Activated CD4-positive, alpha-beta T cell treated with anti-CD3 and anti-CD28 coated beads for 48 hours (primary cell): ENCODE data around the gene HOXD9.

Experiments
- DNase-seq: peaks from one replicate; pipeline ENCODE4 v3.0.0-alpha.2; 2020

The HOXD9 gene

DNA sequence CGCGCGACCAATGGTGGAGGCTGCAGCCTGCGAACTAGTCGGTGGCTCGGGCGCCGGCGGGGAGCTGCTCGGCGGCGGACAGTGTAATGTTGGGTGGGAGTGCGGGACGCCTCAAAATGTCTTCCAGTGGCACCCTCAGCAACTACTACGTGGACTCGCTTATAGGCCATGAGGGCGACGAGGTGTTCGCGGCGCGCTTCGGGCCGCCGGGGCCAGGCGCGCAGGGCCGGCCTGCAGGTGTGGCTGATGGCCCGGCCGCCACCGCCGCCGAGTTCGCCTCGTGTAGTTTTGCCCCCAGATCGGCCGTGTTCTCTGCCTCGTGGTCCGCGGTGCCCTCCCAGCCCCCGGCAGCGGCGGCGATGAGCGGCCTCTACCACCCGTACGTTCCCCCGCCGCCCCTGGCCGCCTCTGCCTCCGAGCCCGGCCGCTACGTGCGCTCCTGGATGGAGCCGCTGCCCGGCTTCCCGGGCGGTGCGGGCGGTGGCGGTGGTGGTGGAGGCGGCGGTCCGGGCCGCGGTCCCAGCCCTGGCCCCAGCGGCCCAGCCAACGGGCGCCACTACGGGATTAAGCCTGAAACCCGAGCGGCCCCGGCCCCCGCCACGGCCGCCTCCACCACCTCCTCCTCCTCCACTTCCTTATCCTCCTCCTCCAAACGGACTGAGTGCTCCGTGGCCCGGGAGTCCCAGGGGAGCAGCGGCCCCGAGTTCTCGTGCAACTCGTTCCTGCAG is at the start of gene HOXD9:
Gene HOXD9 (plus strand): TSS at position 37 of the 728 bp plus-strand sequence. CDS start 50 bp downstream, at position 87.
- peak; percentile 47 for DNase-seq

DNA sequence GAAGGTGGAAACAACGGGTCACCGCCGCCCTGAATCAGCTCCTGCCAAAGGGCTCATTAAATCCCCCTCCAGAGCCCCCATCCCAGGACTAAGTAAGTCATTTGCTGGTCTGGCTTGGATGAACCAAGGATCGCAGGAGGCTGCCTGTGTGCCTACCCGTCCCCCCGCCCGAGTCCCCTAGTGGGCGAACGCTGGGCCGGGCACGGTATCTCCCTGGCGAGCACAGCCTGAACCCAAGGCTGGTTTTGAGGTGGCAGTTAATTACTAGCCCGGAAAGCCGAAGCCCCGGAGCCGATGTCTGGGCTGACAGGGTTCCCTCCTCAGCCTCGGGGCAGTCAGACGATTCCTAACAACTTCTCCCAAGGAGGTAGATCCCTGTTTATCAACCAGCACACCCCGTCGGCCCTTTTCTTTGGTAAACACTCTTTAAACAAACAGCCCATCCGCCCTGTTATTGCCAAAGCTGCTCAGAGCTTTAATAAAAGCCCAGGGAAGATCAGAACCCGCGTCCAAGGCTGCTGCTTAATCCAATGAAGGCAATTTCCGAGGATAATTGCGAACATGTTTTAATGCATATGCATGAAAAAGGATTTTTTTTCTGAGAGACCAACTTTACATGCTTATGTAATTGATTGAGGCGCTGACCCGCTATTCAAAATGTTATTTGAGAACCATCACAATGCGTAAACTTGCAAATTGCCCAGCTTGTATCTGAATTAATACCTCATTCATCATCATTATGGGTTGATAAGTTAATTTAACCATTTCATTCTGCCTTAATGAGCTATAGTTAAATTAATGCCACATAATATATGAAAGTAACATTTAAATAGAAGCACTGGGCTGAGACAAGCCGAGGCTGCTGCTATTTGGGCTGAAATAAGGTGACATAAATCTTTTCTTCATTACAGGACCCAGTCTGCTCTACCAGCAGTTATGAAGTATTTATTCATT is 49.3 kb upstream of the HOXD9 start:
- no peak for DNase-seq

DNA sequence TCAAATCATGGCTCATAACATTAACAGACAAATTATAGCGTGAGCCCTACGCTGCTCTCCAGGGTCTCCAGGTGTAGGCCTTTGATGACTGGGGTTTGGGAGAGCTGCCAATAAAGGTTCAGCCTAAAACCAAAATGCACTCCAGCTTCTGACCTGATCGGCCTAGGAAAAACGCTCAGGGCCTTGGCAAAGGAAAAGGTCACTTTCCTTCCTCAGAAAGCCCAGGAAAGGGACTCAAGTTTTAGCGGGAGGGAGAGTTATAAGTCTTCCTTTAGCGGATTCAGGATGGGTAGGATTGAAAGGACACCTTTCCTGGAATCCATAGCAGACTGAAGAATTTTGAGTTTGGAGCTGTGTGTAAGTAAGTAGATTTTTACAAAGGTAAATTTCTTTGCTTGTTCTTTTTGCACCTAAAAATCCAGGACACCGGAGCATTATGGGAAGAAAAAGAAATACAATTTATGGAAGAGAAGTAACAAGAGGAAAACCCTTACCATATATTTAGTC is 47.5 kb upstream of the HOXD9 start:
- no peak for DNase-seq

DNA sequence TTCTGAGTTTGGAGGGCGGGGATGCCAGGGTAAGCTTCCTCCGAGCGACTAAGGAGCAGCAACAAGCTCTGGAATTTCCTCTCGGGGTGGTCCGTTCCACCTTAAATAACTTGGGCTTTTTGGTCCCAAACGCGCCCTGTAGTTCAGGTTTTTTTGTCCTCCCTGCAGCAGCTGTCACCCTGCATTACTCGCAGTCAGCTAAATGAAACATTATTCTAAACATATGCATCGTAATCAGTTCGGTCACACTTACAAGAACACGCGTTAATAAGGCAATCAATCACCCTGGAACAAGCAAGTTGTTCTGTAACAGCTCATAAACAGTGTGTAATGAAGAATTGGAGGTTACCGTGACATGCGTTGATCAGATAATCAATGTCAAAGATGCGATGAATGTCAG is 47.0 kb upstream of the HOXD9 start:
- no peak for DNase-seq

DNA sequence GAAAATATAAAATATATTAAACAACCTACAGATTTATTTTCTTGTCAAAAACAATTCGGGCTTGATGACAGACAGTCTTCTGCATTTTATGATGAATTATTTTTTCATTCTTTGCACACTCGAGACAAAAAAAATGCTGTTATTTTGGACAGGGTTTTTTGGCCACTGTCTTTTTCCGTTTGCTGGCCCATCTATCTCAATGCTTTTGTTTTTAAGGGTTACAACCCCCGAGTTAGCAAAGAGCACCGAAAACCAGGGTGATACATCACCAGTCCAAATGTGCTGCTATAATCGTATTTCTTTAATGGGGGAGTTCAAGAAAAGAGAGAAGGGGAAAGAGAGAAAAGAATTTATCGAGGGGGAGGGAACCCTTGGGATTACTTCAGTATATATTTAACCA is 46.5 kb upstream of the HOXD9 start:
- DNase-seq, result no peak

DNA sequence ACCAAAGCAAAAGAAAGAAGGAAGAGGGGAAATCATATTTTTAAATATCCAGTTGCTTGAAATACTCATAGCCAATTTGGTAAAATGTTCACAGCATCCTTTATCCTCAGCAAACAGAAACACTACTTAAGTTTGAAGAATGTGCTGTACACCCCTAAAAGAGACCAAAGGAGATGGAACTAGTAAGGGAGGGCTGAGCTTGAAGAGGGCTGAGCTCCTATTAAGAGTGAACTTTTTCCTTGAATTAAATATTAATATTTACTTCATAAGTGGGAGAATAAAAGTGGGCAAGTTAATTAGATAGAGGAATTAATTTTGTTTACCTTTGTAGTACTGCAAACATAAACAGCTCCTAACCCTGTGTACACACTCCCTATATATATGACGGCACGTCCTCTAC is 45.7 kb upstream of the HOXD9 start:
- DNase-seq, result no peak

DNA sequence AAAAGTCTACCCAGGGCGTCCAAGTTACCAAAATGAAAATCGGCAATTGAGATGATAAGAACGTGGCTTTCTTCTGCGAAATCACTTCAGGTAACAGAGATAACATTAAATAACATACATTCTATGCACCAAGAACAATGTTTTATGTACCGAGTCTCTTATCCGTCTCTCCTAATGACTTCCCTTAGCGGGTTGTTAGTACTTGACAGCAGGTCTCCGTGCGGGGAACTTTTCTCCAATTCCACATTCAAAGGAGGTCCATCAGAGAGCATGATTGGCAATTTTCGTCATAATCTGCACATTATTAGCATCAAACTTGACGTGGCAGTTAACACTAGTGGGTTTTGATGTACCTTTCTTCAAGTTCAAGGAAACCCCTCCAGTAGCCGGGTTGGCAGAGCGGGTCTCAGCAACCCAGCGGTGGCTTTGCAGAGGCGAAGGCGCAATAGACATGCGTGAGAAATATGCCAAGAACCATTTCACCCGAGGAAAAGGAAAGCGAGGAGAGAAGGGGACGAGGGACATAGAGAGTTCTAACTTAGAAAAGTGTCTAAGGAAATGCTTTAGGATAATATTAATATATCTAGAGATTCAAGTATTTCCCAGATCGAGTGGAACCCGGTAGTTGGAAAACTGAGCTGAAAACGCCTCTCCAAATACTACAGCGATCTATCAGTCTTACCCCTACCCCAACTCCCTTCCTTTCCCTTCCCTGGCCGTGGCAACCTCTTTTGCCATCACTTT is 43.8 kb upstream of the HOXD9 start:
- no peak for DNase-seq

DNA sequence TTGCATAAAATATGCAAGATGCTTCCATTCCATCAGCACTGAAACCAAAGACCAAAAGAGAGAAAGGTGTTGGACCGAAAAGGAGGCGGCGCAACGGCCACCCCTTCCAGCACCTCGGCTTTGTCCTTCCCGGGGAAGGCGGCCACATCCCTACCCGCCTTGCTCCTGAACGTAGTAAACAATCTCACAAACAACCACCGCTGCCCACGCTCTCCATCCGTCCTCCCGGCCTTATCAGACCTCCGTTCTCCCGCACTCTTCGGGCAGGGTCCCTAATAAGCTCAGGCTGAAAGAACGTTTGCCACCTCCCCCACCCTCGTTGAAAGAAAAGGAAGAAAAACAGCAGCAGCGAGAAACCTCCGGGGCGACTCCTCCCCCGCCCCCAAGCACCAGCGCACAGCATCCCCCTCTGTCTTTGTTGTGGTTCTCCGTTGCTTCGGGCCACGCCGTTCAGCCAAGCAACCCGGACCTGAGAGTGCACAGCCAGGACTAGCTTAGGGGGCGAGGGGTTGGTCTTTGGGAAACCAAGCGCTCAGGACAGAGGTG is 43.2 kb upstream of the HOXD9 start:
- DNase-seq, result no peak

DNA sequence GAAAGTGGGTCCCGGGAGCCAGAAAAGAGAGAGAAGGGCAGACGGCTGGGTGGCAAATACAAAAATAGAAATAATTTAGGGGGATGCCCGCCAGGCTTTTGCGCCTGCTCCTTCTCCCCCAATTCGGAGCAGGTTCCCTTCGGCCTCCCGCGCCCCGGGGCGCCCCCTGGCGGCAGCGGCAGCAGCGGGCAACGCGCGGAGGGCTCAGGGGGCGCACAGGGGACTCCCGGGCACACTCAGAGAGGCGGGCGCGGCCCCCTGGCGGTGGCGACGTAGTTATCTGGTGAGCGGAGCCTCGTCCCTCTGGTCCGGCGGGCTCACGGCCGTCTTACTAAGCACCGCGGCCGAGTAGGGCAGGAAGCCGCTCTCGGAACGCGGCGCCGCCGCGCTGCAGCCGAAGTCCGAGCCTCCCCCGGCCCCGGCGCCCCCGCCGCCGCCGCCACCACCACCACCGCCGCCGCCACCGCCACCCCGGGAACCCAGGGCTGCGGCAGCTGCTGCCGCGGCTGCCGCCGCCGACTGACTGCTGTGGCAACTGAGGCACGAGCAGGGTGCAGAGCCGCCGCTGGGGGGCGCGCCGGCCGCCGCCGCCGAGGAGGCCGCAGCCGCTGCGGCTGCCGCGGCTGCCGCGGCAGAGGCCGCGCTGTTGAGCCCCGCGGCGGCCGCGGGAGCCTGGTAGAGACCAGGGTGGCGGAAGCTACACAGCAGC is 42.5 kb upstream of the HOXD9 start:
- no peak for DNase-seq

DNA sequence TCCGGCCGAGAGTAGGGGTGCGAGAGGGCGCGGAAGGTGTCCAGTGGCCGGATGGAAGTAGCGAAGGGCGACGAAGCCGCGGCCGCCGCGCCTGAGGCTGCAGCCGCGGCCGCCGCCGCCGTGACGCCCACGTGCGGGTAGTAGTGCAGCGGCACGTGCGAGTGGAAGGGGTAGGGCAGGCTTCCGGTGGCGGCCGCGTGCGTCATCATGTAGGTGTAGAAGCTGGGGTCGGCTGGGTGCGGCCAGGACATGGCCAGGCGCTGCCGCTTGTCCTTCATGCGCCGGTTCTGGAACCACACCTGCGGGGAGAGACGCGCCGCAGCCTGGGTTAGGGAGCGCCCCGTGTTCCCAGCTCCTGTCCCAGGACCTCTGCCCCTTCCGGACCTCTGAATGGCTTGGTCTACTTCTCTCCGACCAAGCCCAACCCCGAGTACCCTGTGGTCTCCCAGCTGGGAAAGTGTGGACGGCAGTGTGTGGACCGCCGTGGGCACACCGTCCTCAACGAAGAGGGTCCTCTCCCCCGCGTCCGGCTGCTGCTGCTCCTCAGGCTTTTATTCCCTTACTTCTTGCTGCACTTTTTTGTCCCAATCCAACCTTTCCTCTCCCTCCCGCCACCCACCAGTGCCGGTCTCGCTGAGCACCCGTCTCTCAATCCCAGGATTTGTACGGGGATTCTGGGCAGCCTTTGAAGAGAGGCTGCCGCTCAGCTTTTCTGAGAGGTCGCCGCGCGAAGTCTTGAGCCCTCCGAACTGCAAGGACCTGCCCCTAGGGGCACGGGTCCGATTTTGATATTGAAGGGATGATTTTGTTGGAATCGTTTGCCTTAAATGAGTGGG is 41.8 kb upstream of the HOXD9 start:
- no peak for DNase-seq

DNA sequence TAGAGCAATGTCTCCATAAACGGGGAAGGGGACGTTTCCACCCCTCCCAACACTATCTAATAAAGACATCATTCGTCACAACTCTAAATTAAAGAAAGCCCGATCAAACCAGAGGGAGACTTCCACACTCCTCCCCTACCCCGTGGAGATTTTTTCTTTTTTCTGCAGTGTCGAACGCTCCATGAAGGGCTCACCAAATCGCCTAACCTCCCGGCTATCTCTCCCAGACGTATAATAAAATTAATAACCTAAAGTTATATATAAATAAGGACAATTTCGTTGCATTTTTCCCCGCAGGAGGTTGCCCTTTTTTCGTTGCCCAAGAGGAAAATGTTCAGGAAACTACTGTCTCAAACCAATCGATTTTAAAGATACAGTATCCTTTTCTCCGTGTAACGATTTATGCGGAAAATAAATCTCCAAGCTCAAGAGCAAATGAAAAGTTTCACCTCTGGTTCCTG is 41.1 kb upstream of the HOXD9 start:
- DNase-seq, result no peak

DNA sequence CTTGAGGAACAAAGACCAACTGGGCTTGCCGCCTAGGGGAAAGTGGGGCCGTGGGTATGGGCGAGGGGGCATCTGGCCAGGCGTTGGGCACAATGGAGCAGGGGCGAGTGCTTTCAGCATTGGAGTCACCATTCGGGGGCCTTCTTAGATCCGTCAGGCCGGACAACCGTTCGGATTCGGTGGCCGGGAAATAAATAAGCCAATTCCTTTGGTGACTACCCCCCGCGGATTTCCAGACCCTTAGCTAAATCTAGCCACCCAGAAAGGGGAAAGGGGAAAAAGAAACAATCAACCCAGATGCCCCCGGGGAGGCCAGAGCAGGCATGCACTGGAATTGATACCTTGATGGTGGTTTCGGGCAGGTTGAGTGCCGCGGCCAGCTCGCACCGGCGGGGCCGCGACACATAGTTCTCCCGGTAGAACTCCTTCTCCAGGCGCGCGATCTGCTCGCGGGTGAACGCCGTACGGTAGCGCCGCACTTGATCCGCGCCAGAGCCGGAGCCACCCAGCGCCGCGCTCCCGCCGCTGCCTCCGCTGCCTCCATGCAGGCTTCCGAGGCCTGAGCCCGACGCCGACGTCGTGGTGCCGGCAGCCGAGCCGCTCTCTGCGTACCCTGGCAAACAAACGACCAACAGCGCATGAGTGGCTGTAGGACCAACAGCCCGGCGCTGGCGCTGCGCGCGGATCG is 40.5 kb upstream of the HOXD9 start:
- DNase-seq, result no peak

DNA sequence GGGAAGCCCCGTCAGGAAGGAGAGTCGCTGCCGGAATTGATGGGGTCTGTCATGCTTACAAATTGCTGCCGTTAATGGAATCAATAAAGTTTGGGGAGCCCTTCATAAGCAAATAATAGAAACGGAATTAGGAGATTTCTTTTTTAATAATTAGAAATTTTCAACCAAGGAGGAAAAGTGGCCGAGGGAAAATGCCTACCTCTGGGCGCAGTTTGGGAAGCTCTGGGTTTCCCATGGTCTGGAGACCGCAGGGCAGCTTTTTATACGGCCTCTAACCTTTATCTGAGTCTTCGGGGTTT is 40.0 kb upstream of the HOXD9 start:
- DNase-seq, result no peak

DNA sequence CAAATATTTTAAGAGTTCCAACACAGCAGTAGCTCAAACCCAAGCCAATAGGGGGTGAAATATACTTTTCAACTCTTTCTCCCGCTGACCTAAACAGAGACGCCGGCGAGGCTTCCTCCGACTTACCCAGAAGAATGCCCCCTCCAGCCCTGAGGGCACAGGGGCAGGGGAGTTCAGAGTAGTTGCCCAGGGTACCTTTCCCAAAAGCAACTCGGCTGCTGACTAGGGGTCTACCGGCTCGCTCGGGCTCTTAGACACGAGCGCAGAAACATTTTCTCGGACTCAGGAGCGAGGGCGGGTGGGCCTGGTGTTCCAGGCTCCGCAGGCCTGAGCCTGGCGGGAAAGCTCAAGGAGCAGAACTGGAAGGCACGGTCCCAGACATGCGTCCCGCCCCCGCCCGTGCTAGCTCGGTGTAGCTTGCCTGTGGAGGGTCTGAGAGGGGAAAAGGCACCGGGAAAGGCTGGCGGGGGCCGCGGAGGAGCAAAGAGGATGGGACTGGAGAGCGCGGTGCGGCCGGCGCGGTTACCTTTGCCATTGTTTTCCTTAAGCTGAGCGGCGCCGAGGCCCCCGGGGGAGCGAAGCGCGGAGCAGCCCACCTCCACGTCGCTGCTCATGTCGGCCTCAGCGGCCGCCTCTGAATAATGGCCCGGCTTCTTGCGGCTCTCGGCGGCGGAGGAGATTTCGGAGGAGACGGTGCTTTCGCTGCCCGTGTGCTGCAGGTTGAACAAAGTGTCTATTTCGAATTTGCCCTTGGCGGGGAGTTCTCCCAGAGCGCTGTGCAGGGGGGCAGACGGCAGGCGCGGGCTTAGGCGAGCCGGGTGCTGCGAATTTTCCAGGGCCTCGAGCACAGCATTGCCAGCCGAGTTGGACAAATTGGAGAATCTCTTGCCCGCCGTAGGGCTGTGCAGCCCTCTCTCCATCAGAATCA is 39.4 kb upstream of the HOXD9 start:
- no peak for DNase-seq

DNA sequence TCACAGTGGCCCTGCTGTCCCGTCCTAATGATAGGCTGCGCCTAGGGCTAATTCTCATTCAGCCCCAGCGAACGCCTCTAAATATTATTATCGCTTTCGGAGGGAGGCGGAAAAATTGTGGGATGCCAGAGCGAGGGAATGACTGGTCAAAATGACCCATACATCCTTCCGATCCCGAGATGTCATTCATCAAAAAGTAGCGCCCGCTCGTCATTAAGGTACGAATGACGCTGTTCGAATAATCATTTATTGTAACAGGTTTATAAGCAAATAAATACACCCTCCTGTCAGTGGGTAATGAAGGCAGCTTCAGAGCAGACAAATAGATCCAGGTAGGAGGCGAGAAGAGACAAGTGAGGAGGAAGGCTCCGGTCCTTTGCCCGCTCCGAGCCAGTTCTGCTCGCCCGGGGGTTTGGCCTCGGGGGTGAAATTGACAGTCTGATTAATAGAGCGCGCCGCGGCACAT is 38.7 kb upstream of the HOXD9 start, which contains the start of gene EVX2:
Gene EVX2 (minus strand): TSS at position 167 of the 466 bp plus-strand sequence. CDS start 186 bp downstream, outside the sequence.
- DNase-seq, result no peak

DNA sequence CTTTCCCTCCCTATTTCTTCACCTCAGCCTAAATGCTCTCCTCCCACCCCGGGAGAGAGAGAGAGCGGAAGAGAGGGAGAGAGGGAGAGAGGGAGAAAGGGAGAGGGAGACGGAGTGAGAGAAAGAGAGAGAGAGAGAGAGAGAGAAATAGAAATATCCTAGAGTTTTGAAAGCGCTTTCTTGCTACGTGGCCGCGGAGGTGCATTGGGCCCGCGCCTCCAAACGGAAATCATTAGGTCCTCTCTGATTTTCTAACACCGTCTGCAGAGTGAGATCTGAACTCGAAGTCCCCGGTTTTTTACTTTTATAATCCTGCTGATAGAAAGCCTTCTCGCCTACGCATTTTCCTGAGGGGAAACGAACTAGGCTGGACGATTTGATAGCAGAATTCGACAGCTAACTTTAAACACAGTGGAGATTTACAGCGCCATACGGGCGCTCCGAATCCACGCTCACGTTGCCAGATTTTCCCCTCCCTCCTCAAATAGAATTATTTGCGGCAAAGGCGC is 37.9 kb upstream of the HOXD9 start:
- no peak for DNase-seq

DNA sequence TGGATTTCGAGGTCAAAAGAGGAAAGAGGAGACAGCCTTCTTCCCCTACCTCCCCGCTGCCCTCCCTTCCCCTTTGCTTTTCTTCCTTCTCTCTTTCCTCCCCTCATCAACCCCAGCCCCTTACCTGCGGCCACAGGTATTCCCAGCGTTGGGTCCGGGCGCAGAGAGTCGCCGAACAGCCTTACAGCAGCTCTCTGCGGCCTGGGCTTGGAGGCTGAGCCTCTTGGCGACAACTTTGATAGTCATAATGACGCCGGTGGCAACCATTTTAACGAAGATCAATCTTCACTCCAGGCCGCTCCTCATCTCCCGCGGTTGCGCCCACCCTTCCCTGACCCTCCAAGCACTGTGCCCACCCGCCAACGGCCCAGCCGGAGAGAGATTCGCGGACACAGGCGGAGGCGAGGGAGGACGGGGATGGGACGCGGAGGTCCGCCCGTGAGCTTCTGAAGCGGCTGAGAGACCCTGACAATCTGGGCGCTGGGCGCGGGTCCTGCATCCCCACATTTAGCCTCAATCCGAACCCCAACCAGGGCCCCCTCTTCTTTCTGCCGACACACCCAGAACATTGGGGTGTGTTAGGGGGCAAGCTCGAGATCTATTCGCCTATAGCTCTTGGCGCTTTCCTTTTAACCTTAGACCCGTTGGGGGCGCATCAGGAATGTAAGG is 37.3 kb upstream of the HOXD9 start:
- DNase-seq, result no peak
